NOMO-1 treated with DMSO at 0.1 percent for 48 hours (cell line): Measurements from ENCODE around the gene EYA2.

ENCODE experiments used
- DNase-seq: peaks from one replicate; lab custom pipeline; 2025; ENCODE audit not compliant: unreplicated experiment; lab: John Stamatoyannopoulos, UW

EYA2 gene

DNA sequence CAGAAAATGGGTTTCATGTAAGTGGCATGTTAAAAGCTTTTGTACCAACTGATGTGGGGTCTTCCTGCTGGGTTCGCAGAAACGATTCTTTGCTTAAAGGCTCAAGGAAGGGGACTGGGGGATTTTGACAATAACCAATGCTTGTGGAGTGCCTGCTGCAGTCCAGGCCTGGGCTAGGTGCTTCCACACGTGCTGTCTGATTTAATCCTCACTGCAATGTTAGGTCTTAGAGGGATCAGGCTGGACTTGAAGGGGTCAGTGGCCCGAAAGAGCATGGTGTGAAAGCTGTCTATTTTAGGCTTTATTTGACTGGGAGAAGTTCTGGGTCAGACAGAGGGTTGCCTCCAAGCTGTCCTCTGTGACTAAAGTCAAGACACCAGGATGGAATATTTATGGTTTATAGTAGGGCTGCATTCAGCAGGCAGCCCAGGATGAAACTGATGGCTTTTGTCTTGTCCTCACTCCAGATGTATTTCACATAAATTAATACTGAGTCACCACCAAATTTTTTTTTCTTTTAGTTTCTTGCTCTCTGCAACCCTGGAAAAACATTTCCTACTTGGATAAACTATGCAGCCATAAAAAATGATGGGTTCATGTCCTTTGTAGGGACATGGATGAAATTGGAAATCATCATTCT, 242.7 kb downstream of the EYA2 start:
- no peak for DNase-seq

DNA sequence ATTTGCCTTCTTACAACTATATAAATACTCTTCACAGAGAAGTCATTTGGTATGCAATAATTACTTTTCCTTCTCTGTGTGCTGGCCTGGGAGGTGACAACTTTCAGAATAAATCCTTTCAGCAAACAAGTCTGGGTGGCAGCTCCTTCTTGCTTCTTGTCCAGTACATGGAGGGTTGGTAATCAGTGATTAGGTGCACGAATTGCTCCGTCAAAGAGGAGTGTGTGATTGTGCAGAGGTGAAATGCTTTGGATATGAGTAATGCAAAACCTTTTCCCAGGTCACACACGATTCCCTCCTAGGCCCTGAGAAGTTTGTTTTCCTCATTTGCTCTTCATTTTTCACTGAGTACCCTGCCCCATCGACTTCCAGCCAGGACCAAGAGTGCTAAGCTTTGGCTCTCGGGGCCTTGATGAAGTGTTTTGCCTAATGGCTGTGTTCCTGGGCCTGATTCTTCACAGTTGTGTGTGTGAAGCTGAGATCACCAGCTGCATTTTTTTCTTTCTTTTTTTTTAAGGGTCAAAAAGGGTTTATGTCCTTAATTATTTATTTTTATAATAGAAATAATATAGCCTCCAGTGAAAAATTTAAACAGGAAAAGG, 245.4 kb downstream of the EYA2 start:
- no peak for DNase-seq

DNA sequence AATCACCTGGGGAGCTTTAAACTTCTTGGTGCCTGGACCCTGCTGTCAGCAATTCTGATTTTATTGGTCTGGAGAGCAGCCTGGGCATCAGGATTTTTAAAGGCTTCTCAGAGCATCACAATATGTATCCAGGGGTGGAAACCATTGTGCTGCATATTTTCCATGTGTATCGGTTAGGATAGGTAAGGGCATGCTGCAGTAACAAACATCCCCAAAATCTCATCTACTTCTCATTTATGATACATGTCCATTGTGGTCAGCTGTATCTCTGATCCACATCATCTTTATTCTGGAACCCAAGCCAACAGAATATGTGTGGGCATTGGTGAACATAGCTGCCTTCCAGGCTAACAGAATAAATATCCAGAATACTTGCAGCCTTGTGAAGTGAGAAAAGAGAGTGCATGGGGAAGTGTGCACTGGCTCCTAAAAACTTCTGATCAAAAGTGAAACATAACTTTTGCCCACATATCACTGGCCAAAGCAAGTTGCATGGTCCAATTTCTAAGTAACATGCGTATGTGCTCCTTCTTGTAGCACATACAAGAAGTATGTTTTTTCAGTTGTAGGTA, 246.8 kb downstream of the EYA2 start:
- no peak for DNase-seq

DNA sequence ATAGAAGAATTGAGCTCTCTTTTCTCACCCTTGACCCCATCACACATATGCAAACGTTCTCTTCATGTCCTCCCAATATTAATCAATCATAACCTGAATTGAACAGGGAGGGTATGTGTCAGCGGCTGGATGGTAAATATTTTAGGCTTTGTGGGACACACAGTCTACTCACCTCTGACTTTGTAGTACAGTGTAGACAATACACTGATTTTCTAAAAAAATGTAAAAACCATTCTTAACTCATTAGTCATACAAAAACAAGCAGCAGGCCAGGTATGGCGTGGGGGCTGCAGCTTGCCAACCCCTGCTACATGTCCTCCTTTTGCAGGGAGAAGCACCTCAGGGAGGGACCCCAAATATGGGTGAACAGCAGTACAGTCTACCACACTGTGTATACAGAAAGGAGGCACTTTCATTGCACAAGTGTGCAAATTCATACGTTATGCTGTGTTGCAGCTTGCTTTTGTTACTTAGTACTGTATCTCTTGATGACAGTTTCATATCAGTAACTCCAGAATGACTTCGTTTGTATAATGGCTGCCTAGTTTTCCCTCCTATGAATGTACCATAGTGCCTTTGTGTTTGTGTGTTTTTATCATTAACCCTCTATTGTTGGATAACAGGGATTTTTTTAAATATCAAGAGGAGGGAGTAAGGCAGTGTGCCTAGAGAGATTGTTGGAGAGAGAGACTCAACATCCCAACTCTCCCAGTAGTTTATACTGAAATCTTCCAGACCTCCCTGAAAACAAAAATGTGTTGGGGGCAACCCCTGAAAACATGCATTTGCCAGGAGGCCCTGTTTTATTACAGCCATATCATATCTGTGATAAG, 247.5 kb downstream of the EYA2 start:
- no peak for DNase-seq

DNA sequence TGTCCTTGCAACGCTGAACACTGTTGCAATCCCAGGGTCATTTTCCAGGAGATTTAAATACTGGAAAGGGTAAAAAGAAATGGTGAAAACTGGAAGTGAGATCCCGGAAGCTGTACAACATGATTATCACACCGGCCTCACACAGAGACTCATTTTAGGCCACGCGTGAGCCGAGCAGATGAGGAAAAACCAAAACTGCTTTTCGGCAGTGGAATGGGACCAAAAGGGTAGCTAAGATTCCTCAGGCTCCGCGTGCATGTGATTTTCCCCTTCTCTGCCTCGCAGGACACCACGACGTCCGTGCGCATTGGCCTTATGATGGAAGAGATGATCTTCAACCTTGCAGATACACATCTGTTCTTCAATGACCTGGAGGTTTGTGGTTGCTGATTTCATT, 248.1 kb downstream of the EYA2 start:
- no peak for DNase-seq

DNA sequence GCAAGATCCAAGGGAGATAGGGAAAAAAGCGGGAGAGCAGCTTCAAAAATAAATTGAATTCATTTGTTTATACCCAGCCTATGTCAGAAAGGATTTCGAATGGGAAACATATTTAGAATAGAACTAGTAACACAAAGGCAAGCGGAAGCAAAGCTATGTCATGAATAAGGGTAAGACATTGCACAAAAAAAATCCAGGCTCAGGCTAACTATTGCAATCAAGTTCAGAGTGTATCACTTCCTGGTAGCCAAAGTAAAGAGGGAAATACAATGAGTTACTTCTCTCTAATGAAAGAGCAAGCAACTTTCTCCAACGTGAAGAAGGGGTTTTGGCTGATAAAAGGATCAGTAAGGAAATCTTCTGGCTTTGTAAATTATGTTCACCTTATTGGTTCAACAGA, 249.0 kb downstream of the EYA2 start:
- DNase-seq, result peak; percentile 64

DNA sequence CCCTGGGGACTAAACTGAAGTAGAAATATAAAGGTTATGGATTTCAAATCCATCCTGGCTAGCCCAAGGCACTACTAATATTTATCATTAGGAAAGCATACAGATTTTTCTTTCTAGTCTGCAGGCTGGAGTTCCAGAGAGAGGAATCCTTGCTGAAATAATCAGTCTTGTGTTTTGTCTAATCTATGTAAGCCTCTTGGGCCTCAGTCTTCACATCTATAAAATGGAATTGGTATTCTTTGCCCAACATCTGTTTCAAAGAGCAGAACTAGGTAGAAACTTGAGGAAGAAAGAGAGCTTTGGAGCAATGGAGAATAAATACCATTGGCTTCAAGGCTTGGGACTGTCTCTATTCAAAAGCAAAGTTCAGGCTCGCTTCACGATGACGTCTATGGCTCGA, 249.8 kb downstream of the EYA2 start:
- no peak for DNase-seq

DNA sequence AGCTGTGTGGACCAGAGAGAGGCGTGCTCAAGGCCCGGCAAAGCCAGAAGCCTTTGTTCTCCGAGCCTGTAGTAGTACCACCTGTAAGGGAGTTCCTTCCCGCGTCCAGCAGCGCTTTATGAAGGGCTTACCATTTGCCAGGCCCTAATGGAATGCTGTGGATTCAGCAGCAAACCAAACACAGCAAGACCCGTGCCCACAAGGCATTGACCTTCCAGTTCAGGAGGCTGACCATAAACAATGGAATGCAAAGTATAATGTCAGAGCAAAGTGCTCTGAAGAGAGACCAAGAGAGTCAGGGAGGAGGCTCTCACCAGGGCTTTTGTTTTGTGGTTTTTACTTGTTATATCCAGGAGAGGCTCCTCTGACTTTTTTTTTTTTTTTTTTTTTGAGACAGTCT, 252.0 kb downstream of the EYA2 start:
- no peak for DNase-seq

DNA sequence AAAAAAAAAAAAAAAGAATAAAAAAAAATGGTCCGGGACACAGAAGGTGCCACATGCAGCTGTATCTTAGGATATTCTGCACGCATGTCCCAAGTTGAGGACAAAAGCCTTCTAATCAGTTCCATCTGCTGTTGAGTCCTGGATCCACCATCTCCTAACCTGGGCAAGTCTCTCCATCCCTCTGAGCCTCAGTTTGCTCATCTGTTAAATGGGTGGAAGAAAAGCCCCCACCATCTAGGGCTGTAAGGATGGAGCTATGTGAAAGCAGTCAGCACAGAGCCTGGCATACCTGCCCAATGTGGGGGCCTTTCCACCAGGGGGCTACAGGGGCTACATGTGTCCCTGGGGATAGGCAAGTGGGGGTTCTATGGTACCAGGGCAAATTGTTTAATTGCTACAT, 253.4 kb downstream of the EYA2 start:
- no peak for DNase-seq

DNA sequence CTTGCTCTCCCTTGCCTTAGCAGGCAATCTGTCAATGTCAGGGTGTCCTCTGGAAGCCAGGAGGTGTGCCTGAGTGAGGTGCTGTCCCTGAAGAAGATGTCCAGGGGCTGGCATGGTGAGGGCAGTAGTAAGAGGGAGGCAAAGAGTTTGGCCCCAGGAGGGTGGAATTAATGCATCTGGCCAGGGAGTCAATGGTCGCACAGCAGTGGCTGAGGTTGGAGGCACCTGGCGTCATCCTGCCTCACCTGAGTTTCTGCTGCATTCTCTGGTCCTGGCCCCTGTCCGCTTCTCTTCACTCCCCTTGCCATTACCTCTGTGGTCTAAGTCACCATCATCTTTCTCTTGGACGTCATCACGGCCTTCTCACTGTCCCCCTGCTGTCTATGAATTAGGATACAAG, 255.3 kb downstream of the EYA2 start:
- DNase-seq, result no peak

DNA sequence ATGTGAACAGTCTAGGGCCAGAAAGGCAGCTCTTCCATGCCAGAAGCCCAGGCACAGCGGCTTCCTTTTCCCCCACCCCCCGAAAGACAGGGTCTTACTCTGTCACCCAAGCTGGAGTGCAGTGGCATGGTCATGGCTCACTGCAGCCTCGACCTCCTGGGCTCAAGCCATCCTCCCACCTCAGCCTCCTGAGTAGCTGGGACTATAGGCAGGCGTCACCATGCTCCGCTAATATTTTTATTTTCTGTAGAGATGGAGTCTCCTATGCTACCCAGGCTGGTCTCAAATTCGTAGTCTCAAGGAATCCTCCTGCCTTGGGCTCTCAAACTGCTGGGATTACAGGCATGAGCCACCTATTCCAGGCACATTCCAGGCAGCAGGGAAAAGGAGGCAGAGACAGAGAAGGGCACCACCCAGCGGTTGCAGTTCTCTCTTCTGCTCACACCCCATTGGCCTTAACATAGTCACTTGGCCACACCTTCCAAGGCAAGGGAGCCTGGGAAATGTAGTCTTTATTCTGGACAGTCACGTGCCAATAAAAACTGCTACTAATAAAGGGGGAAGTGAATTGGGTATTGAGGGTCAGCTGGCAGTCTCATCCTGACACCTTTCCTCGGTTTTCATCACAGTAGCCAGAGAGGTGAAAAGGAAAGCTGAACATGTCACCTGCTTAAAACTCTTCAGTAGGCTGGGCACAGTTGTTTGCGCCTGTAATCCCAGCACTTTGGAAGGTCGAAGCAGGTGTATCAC, 255.9 kb downstream of the EYA2 start:
- DNase-seq, result peak; percentile 39

DNA sequence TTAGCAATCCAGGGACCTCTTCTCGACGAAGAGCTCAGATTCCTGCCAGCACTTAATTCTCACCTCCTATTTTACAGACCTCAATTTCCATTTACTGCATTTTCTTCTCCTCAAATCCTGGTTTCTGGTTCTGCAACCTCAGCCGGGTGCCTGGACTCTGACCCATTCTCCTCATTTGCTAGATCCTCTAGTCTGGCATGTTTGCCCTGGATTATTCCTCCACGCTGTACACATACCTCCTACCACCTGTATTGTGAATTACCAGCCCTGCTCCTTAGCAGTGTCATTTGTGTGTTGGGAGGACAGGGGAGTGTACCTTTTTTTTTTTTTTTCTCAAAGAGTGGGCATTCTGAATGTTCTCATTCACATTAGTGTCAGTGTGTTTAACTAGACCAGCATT, 257.4 kb downstream of the EYA2 start:
- DNase-seq, result no peak

DNA sequence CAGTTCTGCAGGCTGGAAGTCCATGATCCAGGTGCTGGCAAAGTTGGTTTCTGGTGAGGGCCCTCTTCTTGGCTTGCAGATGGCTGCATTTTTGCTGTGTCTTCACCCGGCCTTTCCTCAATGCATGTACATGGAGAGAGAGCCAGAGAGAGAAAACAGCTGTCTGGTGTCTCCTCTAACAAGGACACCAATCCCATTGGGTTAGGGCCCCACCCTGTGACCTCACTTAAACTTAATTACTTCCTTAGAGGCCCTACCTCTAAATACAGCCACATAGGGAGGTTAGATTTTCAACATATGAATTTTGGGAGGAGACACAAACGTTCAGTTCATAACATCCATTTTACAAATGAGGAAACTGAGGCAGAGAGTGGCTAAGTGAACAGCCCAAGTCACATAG, 259.4 kb downstream of the EYA2 start:
- DNase-seq, result no peak

DNA sequence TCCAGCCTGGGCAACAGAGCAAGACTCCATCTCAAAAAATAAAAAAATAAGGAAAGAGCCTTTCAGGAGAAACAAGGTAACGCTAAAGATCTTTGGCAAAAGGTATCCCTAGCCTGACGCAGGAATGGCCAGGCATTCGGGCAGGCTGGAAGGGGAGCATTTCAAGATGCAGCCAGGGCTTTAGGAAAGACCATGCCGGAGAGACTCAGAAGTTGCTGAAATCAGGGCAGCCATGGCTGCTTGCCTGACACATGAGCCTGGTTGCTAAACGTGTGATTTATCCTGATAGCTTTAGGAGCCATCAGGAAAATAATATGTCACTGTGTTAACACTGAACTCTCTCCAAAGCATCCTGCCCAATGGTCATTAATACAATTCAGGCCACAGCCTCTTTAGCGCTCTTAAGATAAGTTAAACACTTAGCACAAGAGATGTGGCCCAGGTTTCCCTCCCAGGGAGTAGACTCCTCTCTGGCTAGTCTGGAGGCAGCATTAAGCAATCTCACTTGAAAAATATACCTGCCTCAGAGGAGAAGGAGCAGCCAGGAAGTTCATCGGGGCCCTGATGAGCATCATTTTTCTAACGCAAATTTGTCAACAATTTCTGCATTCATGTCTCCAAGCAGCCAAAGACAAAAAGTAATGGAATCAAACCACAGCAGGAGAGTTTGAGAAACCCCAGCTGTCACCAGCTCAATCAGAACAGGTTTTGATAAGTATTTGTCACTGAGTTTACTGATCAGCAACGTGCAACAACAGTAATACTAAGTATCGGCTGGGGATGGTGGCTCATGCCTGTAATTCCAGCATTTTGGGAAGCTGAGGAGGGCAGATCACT, 261.9 kb downstream of the EYA2 start:
- DNase-seq, result no peak

DNA sequence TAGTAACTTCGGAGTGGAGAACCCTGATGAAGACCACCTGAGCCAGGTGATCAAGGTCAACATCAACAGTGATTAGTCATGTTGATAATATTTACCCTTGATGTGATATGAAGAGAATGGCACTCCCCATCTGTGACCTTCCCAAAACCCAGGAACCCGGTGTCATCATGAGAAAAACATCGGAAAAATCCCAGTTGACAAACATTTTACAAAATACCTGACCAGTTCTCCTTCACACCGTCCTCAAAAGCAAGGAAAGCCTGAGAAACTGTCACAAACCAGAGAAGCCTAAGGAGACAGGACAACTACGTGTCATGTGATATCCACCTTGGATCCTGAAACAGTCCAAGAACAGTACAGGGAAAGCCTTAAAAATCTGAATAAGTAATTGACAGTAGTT, 264.5 kb downstream of the EYA2 start:
- DNase-seq, result no peak

DNA sequence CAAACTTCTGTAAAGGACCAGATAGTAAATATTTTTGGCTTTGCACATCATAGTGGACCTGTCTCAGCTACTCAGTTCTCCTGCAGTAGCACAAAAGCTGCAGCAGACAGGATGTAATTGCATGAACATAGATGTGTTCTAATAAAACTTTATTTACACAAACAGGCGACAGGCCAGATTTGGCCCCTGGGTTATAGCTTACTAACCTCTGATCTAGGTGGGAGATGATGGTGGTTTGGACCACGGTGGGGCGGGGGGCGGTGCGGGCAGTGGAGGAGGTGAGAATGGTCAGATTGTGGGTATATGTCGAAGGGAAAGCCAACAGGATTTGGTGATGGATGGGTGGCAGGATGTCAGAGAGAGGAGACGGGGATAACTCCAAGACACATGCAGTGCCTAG, 265.6 kb downstream of the EYA2 start:
- DNase-seq, result no peak

DNA sequence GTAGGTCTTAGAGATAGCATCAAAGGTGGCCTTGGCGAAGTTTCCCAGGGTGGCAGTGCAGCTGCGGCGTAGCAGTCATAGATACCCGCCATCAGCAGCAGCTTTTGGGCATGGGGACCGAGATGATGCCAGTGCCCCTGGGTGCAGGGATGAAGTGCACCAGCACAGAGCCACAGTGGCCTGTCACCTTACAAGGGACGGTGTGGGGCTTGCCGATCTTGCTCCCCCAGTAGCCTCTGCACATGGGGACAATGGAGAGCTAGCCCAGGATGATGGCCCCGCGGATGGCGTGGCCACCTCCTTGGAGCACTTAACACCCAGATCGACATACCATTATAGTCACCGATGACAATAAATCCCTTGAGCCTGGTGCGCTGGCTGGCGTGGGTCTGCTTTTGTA, 266.3 kb downstream of the EYA2 start:
- no peak for DNase-seq

DNA sequence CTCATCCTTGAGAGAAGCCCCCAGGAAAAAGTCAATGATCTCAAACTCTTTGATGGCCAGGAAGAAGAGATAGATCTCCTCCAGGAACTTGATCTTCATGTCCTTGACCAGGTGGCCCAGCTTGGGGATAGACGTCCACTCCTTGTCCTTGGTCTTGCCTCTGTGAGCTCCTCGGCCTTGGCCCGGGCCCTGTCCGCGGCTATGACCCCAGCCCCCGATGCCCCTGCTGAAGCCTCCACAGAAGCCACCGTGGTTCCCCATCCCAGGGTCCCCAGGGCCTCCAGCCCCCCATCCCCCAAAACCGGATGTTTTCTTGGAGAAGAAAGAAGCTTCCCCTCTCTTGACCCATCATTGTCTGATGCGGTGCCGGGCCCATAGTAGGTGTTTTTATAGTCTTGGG, 266.8 kb downstream of the EYA2 start:
- DNase-seq, result no peak

DNA sequence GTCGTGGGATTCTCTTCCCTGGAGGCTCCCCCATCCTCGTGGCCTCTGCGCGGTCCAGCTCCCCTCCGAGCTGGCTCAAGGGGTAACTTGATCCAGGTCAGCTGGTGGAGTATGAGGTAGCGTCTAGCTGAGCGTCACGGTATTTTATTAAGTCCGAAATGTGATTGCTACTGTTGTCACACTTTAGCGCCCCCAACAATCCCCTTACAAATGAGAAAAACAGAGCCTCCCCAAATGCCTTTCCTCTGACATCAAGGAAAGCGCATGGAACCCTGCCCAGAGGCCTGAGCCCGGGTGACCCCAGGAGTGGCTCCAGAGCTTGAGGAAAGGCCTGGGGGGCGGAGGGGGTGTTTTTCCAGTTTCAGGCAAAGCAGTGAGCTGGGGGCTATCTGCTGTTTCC, 269.5 kb downstream of the EYA2 start:
- DNase-seq, result no peak

DNA sequence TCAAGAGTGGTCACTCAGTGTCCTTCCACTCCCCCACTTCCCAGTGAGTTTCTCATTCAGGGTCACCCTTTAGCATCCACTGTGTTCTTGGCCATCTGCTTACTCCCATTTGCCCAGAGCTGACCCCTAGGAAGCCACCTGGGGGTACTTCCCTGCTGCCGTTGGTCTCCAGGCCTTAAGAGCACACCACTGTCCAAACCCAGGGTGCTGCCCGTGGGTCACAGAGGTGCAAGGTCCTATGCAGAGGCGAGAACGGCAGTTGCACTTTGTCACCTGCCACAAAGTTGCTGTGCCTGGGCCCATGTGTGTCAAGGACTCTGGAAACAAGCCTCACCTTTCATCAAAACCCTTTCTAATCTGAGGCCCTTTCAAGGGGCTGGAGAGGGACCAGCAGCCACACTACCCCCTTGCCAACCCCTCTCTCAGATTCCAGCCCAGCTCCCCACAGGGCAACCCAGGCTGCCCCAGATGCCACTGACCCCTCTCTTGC, 270.8 kb downstream of the EYA2 start:
- DNase-seq, result no peak
